ENCODE measurements around the gene SNX20. TPM values are rescaled to one million over a fixed set of nuclear protein-coding genes. Genes with fewer than 3 reads are reported as not detected.

The SNX20 gene
- total RNA-seq, 4 donors from 2014 or later, result 0.81 to 2.1 (median 1.2) TPM

GRCh38 chr16:50721549-50722404, 40.7 kb upstream of the SNX20 start:
- Histone ChIP-seq H3K36me3 (peaks cover 3% of the 10 kb centered on the region), H3K27me3 (no peaks in the 10 kb centered on the region), H3K4me3 (no peak overlapping the region), H3K4me1 (peaks cover 28% of the 10 kb centered on the region), H3K9me3 (no peaks in the 10 kb centered on the region), H3K27ac (no peak overlapping the region)
- peak in 1 of 2 donors; percentile 38 for DNase-seq (ENCODE audit: low spot score in 2 of 2)
- 93% methylated on average over 6 of the region's 6 CpGs for WGBS
- TF ChIP-seq EP300 (IDR thresholded peaks at IDR 0.05) (no peak), POLR2AphosphoS5 (IDR thresholded peaks at IDR 0.05) (no peak), POLR2A (IDR thresholded peaks at IDR 0.05) (no peak), CTCF (IDR thresholded peaks at IDR 0.05) (no peak)

- Histone ChIP-seq H3K36me3 (peaks cover 3% of the 10 kb centered on the region), H3K4me3 (peak overlapping the region; percentile 37), H3K27ac (peak overlapping the region; percentile 87), H3K27me3 (no peaks in the 10 kb centered on the region), H3K4me1 (peaks cover 33% of the 10 kb centered on the region), H3K9me3 (no peaks in the 10 kb centered on the region)
- no peak for TF ChIP-seq CTCF (IDR thresholded peaks at IDR 0.05)
- no peak for TF ChIP-seq EP300 (IDR thresholded peaks at IDR 0.05)
- TF ChIP-seq POLR2A (IDR thresholded peaks at IDR 0.05), result no peak
- no peak for TF ChIP-seq POLR2AphosphoS5 (IDR thresholded peaks at IDR 0.05)
- WGBS, result 66% methylated on average over 15 of the region's 20 CpGs
- DNase-seq (ENCODE audit: low spot score in 2 of 2), result no peak
Measured at GRCh38 chr16:50719401-50720337, 38.6 kb upstream of the SNX20 start.

GRCh38 chr16:50718761-50719400, 37.8 kb upstream of the SNX20 start:
- peaks cover 33% of the 10 kb centered on the region for H3K4me1 ChIP-seq
- TF ChIP-seq POLR2AphosphoS5 (IDR thresholded peaks at IDR 0.05) (no peak), EP300 (IDR thresholded peaks at IDR 0.05) (no peak), CTCF (IDR thresholded peaks at IDR 0.05) (no peak), POLR2A (IDR thresholded peaks at IDR 0.05) (no peak)
- peaks cover 2% of the 10 kb centered on the region for H3K36me3 ChIP-seq
- DNase-seq (ENCODE audit: low spot score in 2 of 2), result no peak
- WGBS, result 58% methylated on average over 9 of the region's 9 CpGs
- peak overlapping the region; percentile 87 for H3K27ac ChIP-seq
- H3K9me3 ChIP-seq, result no peaks in the 10 kb centered on the region
- H3K27me3 ChIP-seq, result no peaks in the 10 kb centered on the region
- H3K4me3 ChIP-seq, result peak overlapping the region; percentile 37

- H3K36me3 ChIP-seq, result no peaks in the 10 kb centered on the region
- no peak overlapping the region for H3K4me3 ChIP-seq
- WGBS, result 75% methylated on average over 16 of the region's 16 CpGs
- H3K27ac ChIP-seq, result peak overlapping the region; percentile 87
- no peaks in the 10 kb centered on the region for H3K27me3 ChIP-seq
- peaks cover 33% of the 10 kb centered on the region for H3K4me1 ChIP-seq
- no peaks in the 10 kb centered on the region for H3K9me3 ChIP-seq
- no peak for DNase-seq (ENCODE audit: low spot score in 2 of 2)
- no peak for TF ChIP-seq EP300 (IDR thresholded peaks at IDR 0.05)
- TF ChIP-seq POLR2AphosphoS5 (IDR thresholded peaks at IDR 0.05), result no peak
Measured at GRCh38 chr16:50718061-50718760, 37.1 kb upstream of the SNX20 start.

- H3K36me3 ChIP-seq, result no peaks in the 10 kb centered on the region
Measured at GRCh38 chr16:50717494-50717893, 36.4 kb upstream of the SNX20 start.

More at GRCh38 chr16:50717494-50717893, 36.4 kb upstream of the SNX20 start:
- Histone ChIP-seq H3K4me3 (no peak overlapping the region), H3K27me3 (no peaks in the 10 kb centered on the region), H3K4me1 (peaks cover 33% of the 10 kb centered on the region), H3K9me3 (no peaks in the 10 kb centered on the region), H3K27ac (no peak overlapping the region)
- TF ChIP-seq POLR2AphosphoS5 (IDR thresholded peaks at IDR 0.05), result no peak
- no peak for TF ChIP-seq POLR2A (IDR thresholded peaks at IDR 0.05)
- no peak for TF ChIP-seq CTCF (IDR thresholded peaks at IDR 0.05)
- TF ChIP-seq EP300 (IDR thresholded peaks at IDR 0.05), result no peak
- 95% methylated on average over 5 of the region's 5 CpGs for WGBS
- no peak for DNase-seq (ENCODE audit: low spot score in 2 of 2)

Data from suprapubic skin (tissue), 4 donors.